HCT116 (cell line): Measurements from ENCODE around the gene GPHN. TPM values are rescaled to one million over a fixed set of nuclear protein-coding genes. Genes with fewer than 3 reads are reported as not detected.

Experiments used
- ATAC-seq: fragments of 200-7000 bp; cut with Tn5 transposase; 2 replicates; pipeline ENCODE4 v1.9.1; 2020; ENCODE audit warnings: mild to moderate bottlenecking, moderate library complexity
- BruUV-seq: library from RNA; stranded (reverse); fragments of 400-500 nt; replicated peaks from 2 replicates; lab custom pipeline; 2021; lab: Mats Ljungman, UMichigan
- CTCF ChIA-PET: fragments of 300-600 bp; sonication (Branson Sonifier 250); formaldehyde crosslinking; loops from one replicate; lab custom pipeline; 2021; ENCODE audit warnings: antibody characterized with exemption; lab: Charles Lee
- POLR2A ChIA-PET: fragments of 300-600, 350-600 bp; sonication (Branson Sonifier 250); formaldehyde crosslinking; loops from one replicate; lab custom pipeline; 2021; ENCODE audit warnings: antibody characterized with exemption; lab: Charles Lee
- RAD21 ChIA-PET, 2 experiments: fragments of 300-600 bp; sonication (Branson Sonifier 250); formaldehyde crosslinking; loops; one replicate each; lab custom pipeline; 2023; ENCODE audit warnings: low total read pairs in 2 of 2; ENCODE audit not compliant: uncharacterized antibody in 2 of 2, unreplicated experiment in 2 of 2, low non-redundant PET in 1 of 2; lab: Charles Lee
- DNase-seq: peaks from one replicate; pipeline ENCODE4 v3.0.0-alpha.2; 2010; ENCODE audit warnings: low read depth, low spot score
- H2AFZ ChIP-seq: fragments of 200-600 bp; shearing (Covaris generic), sonication (generic); 2 replicates; pipeline ENCODE4 v1.6.1; 2017; ENCODE audit warnings: low read depth, mixed run types, mixed read lengths, antibody characterized with exemption, low read length; ENCODE audit not compliant: poor library complexity, severe bottlenecking
- H3K27ac ChIP-seq: 2 replicates; pipeline ENCODE4 v1.5.1; 2012; ENCODE audit warnings: low read depth, low read length
- H3K27me3 ChIP-seq: fragments of 200-600 bp; sonication (generic); 2 replicates; pipeline ENCODE4 v1.6.1; 2016; ENCODE audit warnings: mixed run types, low read length, mixed read lengths; ENCODE audit not compliant: insufficient read depth
- H3K36me3 ChIP-seq, 2 experiments: fragments of 200-500 bp in 1 of 2; fragments of 200-600 bp in 1 of 2; sonication (Bioruptor generic) in 1 of 2; sonication (generic) in 1 of 2; 2 replicates each; pipeline versions ENCODE4 v1.5.1 to v1.6.1; 2014 to 2016; ENCODE audit warnings: low read length in 2 of 2, inconsistent platforms in 1 of 2, mixed read lengths in 1 of 2, mixed run types in 1 of 2; ENCODE audit not compliant: insufficient read depth in 2 of 2, control insufficient read depth in 1 of 2
- H3K4me1 ChIP-seq, 2 experiments: fragments of 200-600 bp in 1 of 2; sonication (generic) in 1 of 2; 2 replicates each; pipeline versions ENCODE4 v1.5.1 to v1.6.1; 2012 to 2017; ENCODE audit warnings: low read length in 2 of 2, inconsistent platforms in 1 of 2, mild to moderate bottlenecking in 1 of 2, mixed read lengths in 1 of 2, mixed run types in 1 of 2, moderate library complexity in 1 of 2; ENCODE audit not compliant: insufficient read depth in 2 of 2, control insufficient read depth in 1 of 2
- H3K4me2 ChIP-seq: fragments of 200-600 bp; sonication (generic); 2 replicates; pipeline ENCODE4 v1.6.1; 2017; ENCODE audit warnings: mixed run types, low read length, mixed read lengths
- H3K4me3 ChIP-seq, 2 experiments: fragments of 200-600 bp in 1 of 2; sonication (generic) in 1 of 2; replicated peaks in 1 of 2; 2 replicates each; pipeline ENCODE4 v1.5.1; 2011 to 2016; ENCODE audit warnings: low read length in 2 of 2, control low read depth in 1 of 2, low read depth in 1 of 2, mild to moderate bottlenecking in 1 of 2, mixed read lengths in 1 of 2, mixed run types in 1 of 2
- H3K79me2 ChIP-seq: fragments of 200-600 bp; sonication (generic); 2 replicates; pipeline ENCODE4 v1.6.1; 2017; ENCODE audit warnings: mild to moderate bottlenecking, mixed run types, low read length, moderate library complexity, mixed read lengths; ENCODE audit not compliant: insufficient read depth
- H3K9ac ChIP-seq: fragments of 200-600 bp; sonication (generic); 2 replicates; pipeline ENCODE4 v1.6.1; 2016; ENCODE audit warnings: low read length, mixed read lengths
- H3K9me2 ChIP-seq: fragments of 200-600 bp; sonication (generic), shearing (Covaris generic); 2 replicates; pipeline ENCODE4 v1.6.1; 2017; ENCODE audit warnings: mixed run types, mild to moderate bottlenecking, moderate library complexity; ENCODE audit not compliant: insufficient read depth
- H3K9me3 ChIP-seq, 2 experiments: fragments of 200-500 bp in 1 of 2; fragments of 200-600 bp in 1 of 2; sonication (Bioruptor generic) in 1 of 2; sonication (generic) in 1 of 2; 2 replicates each; pipeline ENCODE4 v1.6.1; 2014 to 2017; ENCODE audit warnings: low read length in 2 of 2, mixed read lengths in 2 of 2, inconsistent platforms in 1 of 2, low read depth in 1 of 2, mild to moderate bottlenecking in 1 of 2, mixed run types in 1 of 2, moderate library complexity in 1 of 2; ENCODE audit not compliant: control insufficient read depth in 1 of 2, insufficient read depth in 1 of 2
- H4K20me1 ChIP-seq: fragments of 200-600 bp; sonication (generic), shearing (Covaris generic); 2 replicates; pipeline ENCODE4 v1.6.1; 2017; ENCODE audit warnings: mixed run types, mild to moderate bottlenecking, moderate library complexity; ENCODE audit not compliant: insufficient read depth
- ATF3 ChIP-seq: IDR thresholded peaks from 2 replicates; pipeline ENCODE4 v1.6.1; 2012
- CBX3 ChIP-seq: IDR thresholded peaks from 2 replicates; pipeline ENCODE4 v1.6.1; 2012; ENCODE audit warnings: low read depth
- CEBPB ChIP-seq: IDR thresholded peaks from 2 replicates; pipeline ENCODE4 v1.6.1; 2012; ENCODE audit warnings: low read depth
- ELF1 ChIP-seq: IDR thresholded peaks from 2 replicates; pipeline ENCODE4 v1.6.1; 2012; ENCODE audit warnings: low read depth, borderline replicate concordance
- EZH2 ChIP-seq: fragments of 200-600 bp; sonication (generic); IDR thresholded peaks from 2 replicates; pipeline ENCODE4 v1.6.1; 2017; ENCODE audit warnings: antibody characterized with exemption, mixed run types
- EZH2phosphoT487 ChIP-seq: fragments of 200-600 bp; IDR thresholded peaks from 2 replicates; pipeline ENCODE4 v1.6.1; 2018; ENCODE audit warnings: antibody characterized with exemption, borderline replicate concordance
- FOSL1 ChIP-seq: IDR thresholded peaks from 2 replicates; pipeline ENCODE4 v1.6.1; 2012; ENCODE audit warnings: low read depth
- POLR2A ChIP-seq: IDR thresholded peaks from 2 replicates; pipeline ENCODE4 v1.7.0; 2011; ENCODE audit warnings: borderline replicate concordance; ENCODE audit not compliant: insufficient read depth, insufficient read length; ENCODE audit errors: extremely low read depth
- POLR2AphosphoS5 ChIP-seq: IDR thresholded peaks from 2 replicates; pipeline ENCODE4 v1.6.1; 2011; ENCODE audit warnings: mild to moderate bottlenecking, low read depth, low read length, moderate library complexity
- REST ChIP-seq: IDR thresholded peaks from 2 replicates; pipeline ENCODE4 v1.6.1; 2012; ENCODE audit warnings: low read depth
- SIN3A ChIP-seq: IDR thresholded peaks from 2 replicates; pipeline ENCODE4 v1.6.1; 2012; ENCODE audit warnings: low read depth
- ZFX ChIP-seq: fragments of 450-650 bp; IDR thresholded peaks from 2 replicates; pipeline ENCODE4 v1.6.1; 2017
- intact Hi-C: fragments of 100-400 bp; cut with micrococcal nuclease; formaldehyde crosslinking; loops from 2 replicates; pipeline ENCODE4 v1.10.0; 2022
- total RNA-seq: library from RNA; stranded (reverse); gene quantifications from one replicate; pipeline ENCODE4 v1.2.1, GENCODE V29; 2021; ENCODE audit not compliant: unreplicated experiment
- TF ChIP-seq, protein P1 (sequence below), 3 experiments: fragments of 200-600 bp in 1 of 3; sonication (generic) in 1 of 3; IDR thresholded peaks in 2 of 3; conservative IDR thresholded peaks in 1 of 3; 2 replicates each; pipeline ENCODE4 v1.5.1; 2012 to 2017; ENCODE audit warnings: low read depth in 2 of 3, low read length in 2 of 3, antibody characterized with exemption in 1 of 3, borderline replicate concordance in 1 of 3, control low read depth in 1 of 3, mild to moderate bottlenecking in 1 of 3, mixed read lengths in 1 of 3, mixed run types in 1 of 3, moderate library complexity in 1 of 3; ENCODE audit not compliant: insufficient read depth in 1 of 3

Gene GPHN
- total RNA-seq, 1 experiment from 2014 or later, result 43.8 TPM

- no peak overlapping the region for H3K4me3 ChIP-seq
- H2AFZ ChIP-seq, result no peak overlapping the region
- H3K36me3 ChIP-seq, result no peaks in the 10 kb centered on the region
- H3K9ac ChIP-seq, result no peak overlapping the region
- H3K9me3 ChIP-seq, result no peaks in the 10 kb centered on the region
- no peaks in the 10 kb centered on the region; the same call in 1 of the 2 replicates for H4K20me1 ChIP-seq
- BruUV-seq, result no TSS peak
- DNase-seq (no peak), ATAC-seq (no peak)
- H3K9me2 ChIP-seq, result no peaks in the 10 kb centered on the region
- ChIA-PET CTCF (no interaction called here), POLR2A (no interaction called here), RAD21 (no interaction called here)
- intact Hi-C loops, result no loop called here
- H3K79me2 ChIP-seq, result peaks cover 83% of the 10 kb centered on the region
- no peak overlapping the region for H3K27ac ChIP-seq
- no peaks in the 10 kb centered on the region for H3K27me3 ChIP-seq
- peaks cover 0 to 4% of the 10 kb centered on the region in 2 experiments; a peak in 1 of 4 replicates for H3K4me1 ChIP-seq
- H3K4me2 ChIP-seq, result no peak overlapping the region
- TF ChIP-seq CEBPB, result no peak
- TF ChIP-seq EZH2, result no peak
- no peak for TF ChIP-seq ATF3
- TF ChIP-seq, protein P1, sequence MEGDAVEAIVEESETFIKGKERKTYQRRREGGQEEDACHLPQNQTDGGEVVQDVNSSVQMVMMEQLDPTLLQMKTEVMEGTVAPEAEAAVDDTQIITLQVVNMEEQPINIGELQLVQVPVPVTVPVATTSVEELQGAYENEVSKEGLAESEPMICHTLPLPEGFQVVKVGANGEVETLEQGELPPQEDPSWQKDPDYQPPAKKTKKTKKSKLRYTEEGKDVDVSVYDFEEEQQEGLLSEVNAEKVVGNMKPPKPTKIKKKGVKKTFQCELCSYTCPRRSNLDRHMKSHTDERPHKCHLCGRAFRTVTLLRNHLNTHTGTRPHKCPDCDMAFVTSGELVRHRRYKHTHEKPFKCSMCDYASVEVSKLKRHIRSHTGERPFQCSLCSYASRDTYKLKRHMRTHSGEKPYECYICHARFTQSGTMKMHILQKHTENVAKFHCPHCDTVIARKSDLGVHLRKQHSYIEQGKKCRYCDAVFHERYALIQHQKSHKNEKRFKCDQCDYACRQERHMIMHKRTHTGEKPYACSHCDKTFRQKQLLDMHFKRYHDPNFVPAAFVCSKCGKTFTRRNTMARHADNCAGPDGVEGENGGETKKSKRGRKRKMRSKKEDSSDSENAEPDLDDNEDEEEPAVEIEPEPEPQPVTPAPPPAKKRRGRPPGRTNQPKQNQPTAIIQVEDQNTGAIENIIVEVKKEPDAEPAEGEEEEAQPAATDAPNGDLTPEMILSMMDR (IDR thresholded peaks at IDR 0.05 in 2 of 3, conservative IDR thresholded peaks at IDR 0.05 in 1 of 3; ENCODE audit: borderline replicate concordance in 1 of 3, insufficient read depth in 1 of 3, low read depth in 2 of 3, low read length in 2 of 3), result no peak
- TF ChIP-seq CBX3, result no peak
- TF ChIP-seq POLR2AphosphoS5, result no peak
- TF ChIP-seq ELF1, result no peak
- TF ChIP-seq SIN3A, result no peak
- no peak for TF ChIP-seq REST
- TF ChIP-seq POLR2A, result no peak
- TF ChIP-seq EZH2phosphoT487, result no peak
- TF ChIP-seq ZFX, result no peak
- TF ChIP-seq FOSL1, result no peak
Observed at GRCh38 chr14:66641861-66642635, 134.1 kb downstream of the GPHN start.
